SK-N-SH treated with all-trans-retinoic acid at 6 μM for 48 hours (cell line): ENCODE measurements around the gene DOCK1.

Experiments used
- ATAC-seq: fragments of 200-7000 bp; cut with Tn5 transposase; 3 replicates; pipeline ENCODE4 v1.9.1; 2020; ENCODE audit warnings: mild to moderate bottlenecking, moderate library complexity
- ARNTL ChIP-seq: fragments of 450-650 bp; formaldehyde crosslinking; IDR thresholded peaks from 2 replicates; pipeline ENCODE4 v1.5.0; 2020; ENCODE audit warnings: low read depth, mild to moderate bottlenecking, moderate library complexity, borderline replicate concordance
- BACH2 ChIP-seq: fragments of 250-450 bp; sonication (Bioruptor Pico); IDR thresholded peaks from 2 replicates; pipeline ENCODE4 v1.9.0; 2021; ENCODE audit warnings: mild to moderate bottlenecking, borderline replicate concordance
- CSDC2 ChIP-seq: fragments of 250-450 bp; sonication (Bioruptor Pico); IDR thresholded peaks from 2 replicates; pipeline ENCODE4 v1.5.0; 2020; ENCODE audit warnings: mild to moderate bottlenecking, moderate library complexity
- CSRNP3 ChIP-seq: fragments of 250-450 bp; sonication (Bioruptor Pico); IDR thresholded peaks from 2 replicates; pipeline ENCODE4 v1.5.1; 2021; ENCODE audit warnings: mild to moderate bottlenecking, moderate library complexity
- ESRRG ChIP-seq: fragments of 250-450 bp; sonication (Bioruptor Pico); IDR thresholded peaks from 2 replicates; pipeline ENCODE4 v1.6.1; 2021; ENCODE audit warnings: mild to moderate bottlenecking
- GLIS3 ChIP-seq: fragments of 250-450 bp; sonication (Bioruptor Pico); IDR thresholded peaks from 2 replicates; pipeline ENCODE4 v1.5.0; 2020; ENCODE audit warnings: mild to moderate bottlenecking, moderate library complexity
- ISL1 ChIP-seq: fragments of 250-450 bp; sonication (Bioruptor Pico); IDR thresholded peaks from 2 replicates; pipeline ENCODE4 v2.1.2; 2022; ENCODE audit warnings: mild to moderate bottlenecking, moderate library complexity
- OSR1 ChIP-seq: fragments of 250-450 bp; sonication (Bioruptor Pico); IDR thresholded peaks from 2 replicates; pipeline ENCODE4 v1.8.0; 2022; ENCODE audit warnings: moderate library complexity, mild to moderate bottlenecking, inconsistent platforms
- POU6F1 ChIP-seq: fragments of 250-450 bp; sonication (Bioruptor Pico); IDR thresholded peaks from 2 replicates; pipeline ENCODE4 v1.8.0; 2021; ENCODE audit warnings: low read depth, mild to moderate bottlenecking, moderate library complexity, borderline replicate concordance
- PPARA ChIP-seq: fragments of 250-450 bp; sonication (Bioruptor Pico); IDR thresholded peaks from 2 replicates; pipeline ENCODE4 v1.5.0; 2020; ENCODE audit warnings: mild to moderate bottlenecking, borderline replicate concordance
- RARB ChIP-seq: fragments of 250-450 bp; sonication (Bioruptor Pico); IDR thresholded peaks from 2 replicates; pipeline ENCODE4 v1.8.0; 2021; ENCODE audit warnings: mild to moderate bottlenecking, moderate library complexity
- TCF4 ChIP-seq: fragments of 250-450 bp; sonication (Bioruptor Pico); IDR thresholded peaks from 2 replicates; pipeline ENCODE4 v1.8.0; 2021; ENCODE audit warnings: mild to moderate bottlenecking, moderate library complexity, borderline replicate concordance
- TOX ChIP-seq: fragments of 250-450 bp; sonication (Bioruptor Pico); IDR thresholded peaks from 2 replicates; pipeline ENCODE4 v1.8.0; 2021; ENCODE audit warnings: mild to moderate bottlenecking, moderate library complexity, borderline replicate concordance
- TSHZ2 ChIP-seq: fragments of 250-450 bp; sonication (Bioruptor Pico); IDR thresholded peaks from 2 replicates; pipeline ENCODE4 v1.5.0; 2020; ENCODE audit warnings: mild to moderate bottlenecking, moderate library complexity
- ZC3H10 ChIP-seq: fragments of 250-450 bp; sonication (Bioruptor Pico); IDR thresholded peaks from 2 replicates; pipeline ENCODE4 v1.5.1; 2021; ENCODE audit warnings: mild to moderate bottlenecking, moderate library complexity
- ZFP3 ChIP-seq: fragments of 250-450 bp; sonication (Bioruptor Pico); IDR thresholded peaks from 2 replicates; pipeline ENCODE4 v1.5.0; 2020; ENCODE audit warnings: mild to moderate bottlenecking, moderate library complexity
- ZFP30 ChIP-seq: fragments of 450-650 bp; formaldehyde crosslinking; IDR thresholded peaks from 2 replicates; pipeline ENCODE4 v1.5.0; 2022; ENCODE audit warnings: mild to moderate bottlenecking, moderate library complexity
- ZNF565 ChIP-seq: fragments of 450-650 bp; formaldehyde crosslinking; conservative IDR thresholded peaks from 2 replicates; pipeline ENCODE4 v1.5.0; 2020; ENCODE audit warnings: low read depth, mild to moderate bottlenecking, moderate library complexity
- ZNF70 ChIP-seq: fragments of 450-650 bp; formaldehyde crosslinking; IDR thresholded peaks from 2 replicates; pipeline ENCODE4 v1.5.0; 2020; ENCODE audit warnings: mild to moderate bottlenecking, moderate library complexity
- ZNF8 ChIP-seq: fragments of 450-650 bp; formaldehyde crosslinking; IDR thresholded peaks from 2 replicates; pipeline ENCODE4 v1.5.0; 2020; ENCODE audit warnings: mild to moderate bottlenecking, moderate library complexity

The DOCK1 gene

GRCh38 chr10:127014671-127015070 lies 109.4 kb downstream of the DOCK1 start:
- TF ChIP-seq GLIS3 (CRISPR knock-in tag) (no peak), TOX (no peak), ZNF70 (no peak)
- ATAC-seq, result no peak

GRCh38 chr10:127015373-127015772 lies 110.1 kb downstream of the DOCK1 start:
- ATAC-seq, result no peak
- TF ChIP-seq TOX, result no peak
- TF ChIP-seq GLIS3 (CRISPR knock-in tag), result no peak
- TF ChIP-seq ZFP30, result no peak
- no peak for TF ChIP-seq ZNF8 (CRISPR knock-in tag)
- TF ChIP-seq ZNF565 (CRISPR knock-in tag), result no peak
- TF ChIP-seq ZC3H10, result no peak
- no peak for TF ChIP-seq ZFP3 (CRISPR knock-in tag)
- no peak for TF ChIP-seq ISL1 (CRISPR knock-in tag)
- no peak for TF ChIP-seq OSR1

- no peak for TF ChIP-seq CSDC2 (CRISPR knock-in tag)
- no peak for TF ChIP-seq ZFP30
- TF ChIP-seq POU6F1, result no peak
- TF ChIP-seq TCF4 (CRISPR knock-in tag), result no peak
- no peak for TF ChIP-seq OSR1
- no peak for TF ChIP-seq RARB (CRISPR knock-in tag)
- TF ChIP-seq CSRNP3 (CRISPR knock-in tag), result no peak
- no peak for TF ChIP-seq PPARA
- TF ChIP-seq ZFP3 (CRISPR knock-in tag), result no peak
- TF ChIP-seq ZC3H10, result no peak
- ATAC-seq, result no peak
Observed at GRCh38 chr10:127016331-127016730, 111.1 kb downstream of the DOCK1 start.

GRCh38 chr10:127017541-127018297 lies 112.5 kb downstream of the DOCK1 start:
- TF ChIP-seq ZNF70 (no peak), ZFP30 (no peak), TOX (no peak), ISL1 (CRISPR knock-in tag) (no peak), TSHZ2 (CRISPR knock-in tag) (no peak), ESRRG (no peak), CSDC2 (CRISPR knock-in tag) (no peak), BACH2 (CRISPR knock-in tag) (no peak), POU6F1 (no peak), CSRNP3 (CRISPR knock-in tag) (no peak), OSR1 (no peak), ZC3H10 (no peak), ARNTL (CRISPR knock-in tag) (no peak), GLIS3 (CRISPR knock-in tag) (no peak), ZNF565 (CRISPR knock-in tag) (no peak), ZNF8 (CRISPR knock-in tag) (no peak), TCF4 (CRISPR knock-in tag) (no peak), PPARA (no peak), RARB (CRISPR knock-in tag) (no peak)
- no peak for ATAC-seq
